Effector memory CD4-positive, alpha-beta T cell (primary cell): ENCODE results near the gene ZEB2.

ENCODE experiments used
- DNase-seq, 3 donors: peaks; one replicate each; pipeline ENCODE4 v3.0.0-alpha.2; 2020
- H3K27ac ChIP-seq: 2 replicates; pipeline ENCODE4 v1.7.0; 2013; ENCODE audit warnings: mild to moderate bottlenecking, low read length, moderate library complexity; ENCODE audit not compliant: insufficient read depth, poor library complexity, severe bottlenecking
- H3K27me3 ChIP-seq: replicated peaks from 2 replicates; pipeline ENCODE4 v1.7.0; 2013; ENCODE audit warnings: mild to moderate bottlenecking, low read length; ENCODE audit not compliant: insufficient read depth, control insufficient read depth, poor library complexity, severe bottlenecking
- H3K36me3 ChIP-seq: 2 replicates; pipeline ENCODE4 v1.7.0; 2013; ENCODE audit warnings: mild to moderate bottlenecking, low read length, moderate library complexity; ENCODE audit not compliant: control insufficient read depth, insufficient read depth
- H3K4me1 ChIP-seq: 2 replicates; pipeline ENCODE4 v1.7.0; 2013; ENCODE audit warnings: low read length, mild to moderate bottlenecking; ENCODE audit not compliant: control insufficient read depth, insufficient read depth, poor library complexity, severe bottlenecking
- H3K4me3 ChIP-seq: 2 replicates; pipeline ENCODE4 v1.7.0; 2013; ENCODE audit warnings: low read length, low read depth, mild to moderate bottlenecking; ENCODE audit not compliant: insufficient read depth, poor library complexity, severe bottlenecking
- H3K9me3 ChIP-seq: 2 replicates; pipeline ENCODE4 v1.7.0; 2013; ENCODE audit warnings: mild to moderate bottlenecking, low read length, moderate library complexity; ENCODE audit not compliant: control insufficient read depth

ZEB2 gene

DNA sequence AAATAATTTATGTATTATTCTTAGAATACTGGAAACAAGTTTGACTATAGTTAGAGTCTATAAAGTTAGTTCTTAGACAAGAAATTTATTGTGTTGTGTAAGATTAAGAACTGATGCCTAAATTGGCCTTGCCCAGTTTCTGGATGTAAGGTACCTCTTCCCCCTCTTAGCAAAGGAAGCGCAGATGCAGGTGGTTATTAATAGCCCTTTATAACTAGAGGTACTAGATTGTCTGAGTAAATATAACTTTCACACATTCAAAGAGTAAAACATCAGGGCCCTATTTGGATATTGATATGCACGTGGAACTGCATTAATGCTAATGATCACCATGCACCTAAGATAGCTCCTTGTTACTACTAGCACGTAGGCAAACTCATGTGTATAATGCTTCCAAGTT, 100.7 kb downstream of the ZEB2 start:
- no peaks in the 10 kb centered on the region for H3K4me1 ChIP-seq
- H3K9me3 ChIP-seq: no peaks in the 10 kb centered on the region
- no peaks in the 10 kb centered on the region for H3K27me3 ChIP-seq
- no peaks in the 10 kb centered on the region for H3K36me3 ChIP-seq
- H3K4me3 ChIP-seq: no peak overlapping the region
- no peak for DNase-seq
- no peak overlapping the region for H3K27ac ChIP-seq

DNA sequence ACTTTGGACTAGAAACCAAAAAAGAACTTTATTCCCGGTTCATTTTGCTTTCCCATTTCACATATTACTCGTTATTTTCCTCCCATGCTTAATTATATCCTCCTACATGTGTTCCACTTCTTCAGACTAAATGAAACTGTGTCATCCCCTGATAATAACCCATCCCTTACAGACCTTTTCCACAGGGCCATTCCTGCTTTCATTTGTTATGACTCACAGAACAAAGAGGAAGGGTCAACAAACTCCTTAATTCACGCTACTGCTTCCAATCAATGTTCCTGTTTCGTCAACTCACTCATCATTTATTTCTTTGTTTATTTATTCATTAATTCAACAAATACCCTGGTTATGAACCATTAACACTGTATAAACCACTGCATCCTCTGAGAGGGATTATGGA, 104.5 kb downstream of the ZEB2 start:
- Histone ChIP-seq H3K27ac (no peak overlapping the region), H3K4me3 (no peak overlapping the region), H3K4me1 (no peaks in the 10 kb centered on the region), H3K9me3 (no peaks in the 10 kb centered on the region), H3K36me3 (no peaks in the 10 kb centered on the region), H3K27me3 (no peaks in the 10 kb centered on the region)
- no peak for DNase-seq

DNA sequence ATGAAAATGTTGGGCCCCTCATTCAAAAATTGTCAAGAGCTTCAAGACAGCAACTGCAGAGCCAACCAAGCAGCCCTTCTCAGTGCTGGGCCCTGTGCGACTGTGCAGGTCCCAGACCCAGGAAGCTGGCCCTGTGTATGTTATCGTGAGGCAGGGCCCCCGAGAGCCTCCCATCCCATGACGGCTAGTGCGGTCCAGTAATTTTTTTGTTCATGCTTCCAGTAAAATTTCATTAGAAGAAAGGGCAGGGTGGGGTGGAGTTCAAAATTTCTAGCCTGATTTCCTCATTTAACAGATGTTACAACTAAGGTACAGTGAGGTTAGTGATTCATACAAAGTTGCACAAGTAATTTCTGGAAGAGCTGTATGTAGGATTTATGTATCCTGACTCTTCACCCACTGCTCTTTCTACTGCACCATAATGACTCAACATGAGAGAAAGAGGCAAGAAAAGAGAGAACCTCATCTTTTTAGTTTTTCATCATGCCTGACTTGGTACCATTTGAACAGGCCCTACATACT, 105.5 kb downstream of the ZEB2 start:
- Histone ChIP-seq H3K9me3 (no peaks in the 10 kb centered on the region), H3K27ac (no peak overlapping the region), H3K27me3 (no peaks in the 10 kb centered on the region), H3K4me1 (no peaks in the 10 kb centered on the region), H3K36me3 (no peaks in the 10 kb centered on the region), H3K4me3 (no peak overlapping the region)
- no peak for DNase-seq

DNA sequence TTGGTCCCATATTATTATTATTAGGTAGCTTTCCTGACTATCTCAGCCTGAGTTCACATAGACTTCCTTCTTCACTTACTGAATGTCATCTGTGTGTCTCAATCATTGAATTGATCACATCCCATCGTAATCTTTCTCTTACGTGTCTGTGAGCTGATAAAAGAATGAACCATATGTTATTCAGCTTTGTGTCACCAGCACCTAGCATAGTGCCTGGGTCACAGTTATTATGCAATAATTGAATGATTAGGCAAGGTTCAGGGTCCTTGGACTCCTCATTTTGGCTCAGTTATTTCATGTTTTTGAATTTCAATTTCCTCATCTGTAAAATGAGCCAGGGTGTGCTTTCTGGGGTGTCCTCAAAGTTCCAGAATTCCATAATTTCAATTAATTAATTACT, 107.2 kb downstream of the ZEB2 start:
- no peak overlapping the region for H3K4me3 ChIP-seq
- H3K9me3 ChIP-seq: no peaks in the 10 kb centered on the region
- H3K4me1 ChIP-seq: no peaks in the 10 kb centered on the region
- H3K27ac ChIP-seq: no peak overlapping the region
- no peak for DNase-seq
- no peaks in the 10 kb centered on the region for H3K36me3 ChIP-seq
- H3K27me3 ChIP-seq: no peaks in the 10 kb centered on the region

DNA sequence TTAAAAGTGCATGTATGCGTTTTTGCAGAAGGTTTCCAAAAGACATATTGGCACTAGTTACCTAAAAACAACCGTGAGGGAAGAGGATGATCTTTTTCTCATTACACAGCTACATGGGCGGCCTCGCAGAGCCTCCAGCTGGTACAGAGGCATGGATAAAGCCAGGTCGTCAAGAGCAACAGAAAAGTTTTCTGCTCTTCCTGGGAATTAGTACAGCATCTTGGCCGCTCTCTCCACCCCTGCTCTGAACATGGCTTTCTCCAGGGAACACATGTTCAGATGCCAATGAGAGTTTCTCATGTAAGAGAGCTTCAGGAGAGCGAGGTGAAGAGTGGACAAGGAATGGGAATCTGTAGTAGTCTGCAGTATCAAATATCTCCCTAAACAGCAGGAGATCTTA, 108.4 kb downstream of the ZEB2 start:
- H3K36me3 ChIP-seq: no peaks in the 10 kb centered on the region
- no peaks in the 10 kb centered on the region for H3K27me3 ChIP-seq
- no peak overlapping the region for H3K4me3 ChIP-seq
- no peak overlapping the region for H3K27ac ChIP-seq
- no peaks in the 10 kb centered on the region for H3K4me1 ChIP-seq
- no peak for DNase-seq
- no peaks in the 10 kb centered on the region for H3K9me3 ChIP-seq

DNA sequence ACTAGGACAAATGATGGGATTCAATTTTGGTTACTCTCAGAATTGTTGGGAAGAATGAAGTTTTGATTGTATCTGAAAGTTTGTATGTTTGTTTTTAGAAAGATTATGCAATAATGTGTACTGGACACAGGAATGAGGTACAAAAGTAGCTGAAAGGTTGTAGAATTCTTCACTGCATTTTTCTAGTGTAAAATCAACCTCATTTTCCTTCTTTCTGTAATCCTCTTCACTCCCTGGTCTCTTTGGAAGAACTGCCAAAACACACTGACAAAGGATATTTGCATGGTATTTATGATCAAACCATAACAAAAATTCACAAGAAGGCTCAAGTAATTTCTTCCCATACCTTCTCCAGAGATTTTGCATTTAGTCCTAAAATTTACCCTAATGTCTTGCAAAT, 110.7 kb downstream of the ZEB2 start:
- Histone ChIP-seq H3K4me1 (no peaks in the 10 kb centered on the region), H3K36me3 (no peaks in the 10 kb centered on the region), H3K9me3 (no peaks in the 10 kb centered on the region), H3K27ac (no peak overlapping the region), H3K27me3 (no peaks in the 10 kb centered on the region), H3K4me3 (no peak overlapping the region)
- no peak for DNase-seq

DNA sequence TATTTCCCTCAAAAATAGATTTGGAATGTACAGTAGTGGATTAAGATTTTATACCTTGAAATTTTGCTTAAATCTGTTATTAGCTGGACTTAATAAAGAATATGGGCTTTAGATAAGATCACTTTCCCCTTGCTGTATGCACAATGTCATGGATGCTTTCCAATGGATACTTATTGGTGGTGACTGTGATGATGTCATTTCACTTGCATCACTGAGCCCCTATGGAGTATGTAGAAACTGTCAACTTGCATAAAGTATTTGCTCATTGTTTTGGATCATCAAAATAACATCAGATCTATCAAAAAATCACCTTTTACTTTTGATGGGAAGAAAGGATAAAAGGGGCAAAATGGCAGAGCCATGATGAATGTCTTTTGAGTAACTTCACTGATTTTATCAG, 112.7 kb downstream of the ZEB2 start:
- no peak for DNase-seq
- Histone ChIP-seq H3K9me3 (no peaks in the 10 kb centered on the region), H3K27me3 (no peaks in the 10 kb centered on the region), H3K4me3 (no peak overlapping the region), H3K36me3 (no peaks in the 10 kb centered on the region), H3K27ac (no peak overlapping the region), H3K4me1 (no peaks in the 10 kb centered on the region)

DNA sequence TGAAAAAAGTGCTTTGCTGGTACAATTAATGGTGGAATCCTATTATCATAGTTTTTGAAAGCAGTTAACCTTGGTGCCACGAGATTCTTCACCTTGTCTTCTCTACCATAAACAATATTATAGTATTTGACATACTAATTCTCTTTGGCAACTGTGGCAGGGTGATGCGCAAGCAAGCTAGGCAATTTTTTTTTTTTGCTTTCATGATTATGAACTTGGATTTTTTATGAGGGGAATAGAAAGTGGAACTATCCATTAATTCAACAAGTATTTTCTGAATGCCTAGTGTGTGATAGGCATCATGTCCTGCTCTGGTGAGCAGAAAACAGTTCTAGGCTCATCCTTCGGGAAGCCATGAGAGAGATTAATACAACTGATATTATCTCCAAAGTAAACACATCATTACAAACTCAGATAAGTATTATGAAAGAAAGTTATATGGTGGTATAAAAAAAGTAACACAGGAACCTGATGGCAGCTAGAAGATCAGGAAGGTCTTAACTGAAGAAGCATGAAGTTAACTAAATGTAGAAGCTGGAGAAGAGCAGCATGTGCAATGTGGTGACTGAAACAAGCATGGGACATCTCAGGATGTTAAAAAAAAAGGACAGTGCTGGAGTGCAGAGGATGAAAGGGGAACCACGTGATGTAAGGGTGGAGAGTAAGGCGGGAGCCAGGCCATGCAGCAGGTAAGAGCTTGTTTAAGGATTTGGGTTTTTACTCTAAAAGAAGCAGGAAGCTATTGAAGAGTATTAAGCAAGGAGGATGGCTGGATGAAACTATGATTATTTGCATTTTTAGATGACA, 113.7 kb downstream of the ZEB2 start:
- Histone ChIP-seq H3K9me3 (no peaks in the 10 kb centered on the region), H3K27ac (no peak overlapping the region), H3K27me3 (no peaks in the 10 kb centered on the region), H3K4me1 (no peaks in the 10 kb centered on the region), H3K36me3 (no peaks in the 10 kb centered on the region), H3K4me3 (no peak overlapping the region)
- DNase-seq: no peak

DNA sequence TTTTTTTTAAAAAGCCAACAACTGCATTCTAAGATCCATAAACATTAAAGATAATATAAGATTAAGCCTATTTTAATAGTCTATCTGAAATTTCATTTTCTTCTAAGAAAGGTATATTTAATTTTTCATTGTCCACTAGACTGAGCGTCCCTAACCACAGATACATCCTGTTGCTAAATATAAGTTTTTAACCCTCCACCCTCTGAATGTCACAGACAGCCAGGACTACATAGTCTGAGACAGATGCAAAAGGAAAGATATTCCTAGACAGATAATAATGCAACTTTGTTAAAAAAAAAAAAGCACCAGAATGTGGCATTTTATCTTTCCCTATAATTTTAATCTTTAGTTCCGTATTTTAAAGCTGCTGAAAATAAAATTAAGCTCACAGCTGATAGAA, 114.6 kb downstream of the ZEB2 start:
- H3K27me3 ChIP-seq: no peaks in the 10 kb centered on the region
- no peak for DNase-seq
- no peaks in the 10 kb centered on the region for H3K4me1 ChIP-seq
- no peaks in the 10 kb centered on the region for H3K9me3 ChIP-seq
- H3K36me3 ChIP-seq: no peaks in the 10 kb centered on the region
- no peak overlapping the region for H3K4me3 ChIP-seq
- no peak overlapping the region for H3K27ac ChIP-seq

DNA sequence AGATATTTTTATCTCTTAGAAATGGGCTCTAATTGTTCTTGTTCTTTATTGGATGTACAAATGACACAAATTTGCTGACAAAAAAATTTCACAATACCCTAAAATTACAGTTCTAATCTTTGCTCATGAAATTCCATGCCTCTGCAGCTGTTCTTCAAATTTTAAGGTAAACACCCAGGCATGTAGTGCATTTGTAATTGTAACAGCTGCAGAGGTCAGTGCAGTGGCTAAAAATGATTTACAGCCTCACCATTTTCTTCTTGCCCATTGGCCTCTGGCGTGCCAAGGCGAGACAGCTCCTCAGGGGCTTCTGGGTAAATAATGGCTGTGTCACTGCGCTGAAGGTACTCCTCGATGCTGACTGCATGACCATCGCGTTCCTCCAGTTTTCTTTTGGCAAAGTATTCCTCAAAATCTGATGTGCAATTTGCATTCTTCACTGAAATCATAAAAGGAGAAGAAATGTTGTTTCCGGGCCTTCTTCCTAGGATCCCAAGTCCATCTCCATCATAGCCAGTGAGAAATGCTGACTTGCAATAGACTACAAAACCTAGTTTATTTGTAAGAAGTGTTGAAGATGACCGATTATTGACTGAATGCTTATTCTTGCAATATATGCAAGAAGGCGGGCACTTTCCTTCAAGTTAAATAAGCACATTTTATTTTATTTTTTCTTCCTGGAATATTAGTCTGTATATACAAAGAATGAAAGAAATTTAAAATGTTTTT, 115.2 kb downstream of the ZEB2 start:
- H3K36me3 ChIP-seq: no peaks in the 10 kb centered on the region
- no peak overlapping the region for H3K27ac ChIP-seq
- no peak for DNase-seq
- H3K4me1 ChIP-seq: no peaks in the 10 kb centered on the region
- no peak overlapping the region for H3K4me3 ChIP-seq
- no peaks in the 10 kb centered on the region for H3K27me3 ChIP-seq
- no peaks in the 10 kb centered on the region for H3K9me3 ChIP-seq
